ENCODE data around the gene DBR1. TPM values are rescaled to one million over a fixed set of nuclear protein-coding genes. Genes with fewer than 3 reads are reported as not detected.

Gene DBR1
- total and polyA plus RNA-seq, 2 experiments from 2014 or later: 9.7 to 17.2 TPM

GRCh38 chr3:138187296-138188012 lies 12.7 kb upstream of the DBR1 start, which contains the start of gene ARMC8:
TSS of gene ARMC8 (plus strand) at chr3:138187301. CDS start at chr3:138187555, 254 bp downstream.
- peak within 1 kb of the TSS; percentile 95 for H3K4me3 Mint-ChIP-seq
- peak within 1 kb of the TSS; percentile 86 for H3K4me3 ChIP-seq
- no peak for TF ChIP-seq EZH2phosphoT487 (IDR thresholded peaks at IDR 0.05; ENCODE audit: unreplicated experiment)
- no peak for TF ChIP-seq CTCF (conservative IDR thresholded peaks at IDR 0.05; ENCODE audit: low read depth in 2 of 2)
- TF ChIP-seq POLR2AphosphoS5 (IDR thresholded peaks at IDR 0.05; ENCODE audit: low read depth): peak; percentile 76
- peak; percentile 25 for TF ChIP-seq REST (IDR thresholded peaks at IDR 0.05; ENCODE audit: unreplicated experiment)
- no peak for TF ChIP-seq STAT1 (IDR thresholded peaks at IDR 0.05; ENCODE audit: unreplicated experiment)
- TF ChIP-seq JUNB (IDR thresholded peaks at IDR 0.05; ENCODE audit: unreplicated experiment): no peak
- TF ChIP-seq EZH2 (IDR thresholded peaks at IDR 0.05; ENCODE audit: low read depth, unreplicated experiment): no peak
- TF ChIP-seq ZNF462 (CRISPR knock-in tag; IDR thresholded peaks at IDR 0.05): no peak
- peak; percentile 34; the same call in 1 of the 2 replicates for TF ChIP-seq CREB1 (CRISPR knock-in tag; IDR thresholded peaks at IDR 0.05; ENCODE audit: low read depth)
- TF ChIP-seq ETS1 (IDR thresholded peaks at IDR 0.05): peak; percentile 42; the same call in 1 of the 2 replicates
- no peak for TF ChIP-seq NANOG (IDR thresholded peaks at IDR 0.05; ENCODE audit: borderline replicate concordance)
- H3K79me2 ChIP-seq (replicated peaks; ENCODE audit: insufficient read depth): peaks cover 48% of the 10 kb centered on the region
- peaks cover 17% of the 10 kb centered on the region for H4K20me1 ChIP-seq (replicated peaks; ENCODE audit: insufficient read depth)
- DNase-seq (ENCODE audit: low spot score) (peak; percentile 81), ATAC-seq (peak; percentile 88)
- peaks cover 17% of the 10 kb centered on the region for H3K4me1 Mint-ChIP-seq
- H3K36me3 ChIP-seq (ENCODE audit: insufficient read depth): peaks cover 7% of the 10 kb centered on the region
- peaks cover 2% of the 10 kb centered on the region for H3K27me3 Mint-ChIP-seq (ENCODE audit: insufficient read depth, low read depth, poor library complexity)
- H3K9me3 Mint-ChIP-seq: no peaks in the 10 kb centered on the region
- H3F3A ChIP-seq (replicated peaks; ENCODE audit: low read depth): no peaks in the 10 kb centered on the region
- no peaks in the 10 kb centered on the region for H3K9me2 ChIP-seq (ENCODE audit: insufficient read depth)
- H3K4me2 ChIP-seq: peak within 1 kb of the TSS; percentile 83
- peak within 1 kb of the TSS; percentile 95 for H3K27ac ChIP-seq (ENCODE audit: low read depth)
- H3K4me1 ChIP-seq (ENCODE audit: insufficient read depth): peaks cover 12% of the 10 kb centered on the region
- H2AFZ ChIP-seq: peak within 1 kb of the TSS; percentile 93
- peak within 1 kb of the TSS; percentile 100 for H3K27ac Mint-ChIP-seq
- H3K36me3 Mint-ChIP-seq (ENCODE audit: low read depth): peaks cover 21% of the 10 kb centered on the region
- peaks cover 20% of the 10 kb centered on the region for H3K27me3 ChIP-seq (ENCODE audit: insufficient read depth)
